ENCODE measurements around the gene SLC39A9. TPM values are rescaled to one million over a fixed set of nuclear protein-coding genes. Genes with fewer than 3 reads are reported as not detected.

SLC39A9 gene
- total RNA-seq, 4 donors from 2014 or later, result 40.2 to 77.7 (median 68.6) TPM

GRCh38 chr14:69355607-69356281, 42.7 kb upstream of the SLC39A9 start:
- no peak overlapping the region for H3K4me3 ChIP-seq
- 20 to 61% methylated on average over 2 to 4 of the region's 6 CpGs for WGBS, 2 donors
- intact Hi-C loops (cut with DNase I), result no loop called here
- TF ChIP-seq CTCF (IDR thresholded peaks at IDR 0.05) (no peak), POLR2A (IDR thresholded peaks at IDR 0.05) (no peak)
- DNase-seq, result no peak
- H3K27ac ChIP-seq, result peak overlapping the region in 3 of 4 donors; percentile 43 to 76 (median 55)
- H3K36me3 ChIP-seq, result no peaks in the 10 kb centered on the region
- H3K4me1 ChIP-seq, result peaks cover 8 to 44% (median 30%) of the 10 kb centered on the region in 3 donors
- H3K9me3 ChIP-seq, result no peaks in the 10 kb centered on the region
- no peaks in the 10 kb centered on the region for H3K27me3 ChIP-seq

- Histone ChIP-seq H3K4me1 (peaks cover 8 to 38% (median 30%) of the 10 kb centered on the region in 3 donors), H3K9me3 (no peaks in the 10 kb centered on the region), H3K4me3 (no peak overlapping the region), H3K27ac (no peak overlapping the region), H3K27me3 (no peaks in the 10 kb centered on the region), H3K36me3 (no peaks in the 10 kb centered on the region)
- DNase-seq, result no peak
- WGBS, 2 donors, result 61 to 67% methylated on average over 5 to 6 of the region's 7 CpGs
- intact Hi-C loops (cut with DNase I), result no loop called here
- TF ChIP-seq CTCF (IDR thresholded peaks at IDR 0.05) (no peak), POLR2A (IDR thresholded peaks at IDR 0.05) (no peak)
Measured at GRCh38 chr14:69356903-69357543, 41.5 kb upstream of the SLC39A9 start.

- no peak overlapping the region for H3K27ac ChIP-seq
- H3K4me1 ChIP-seq, result peaks cover 8 to 38% (median 30%) of the 10 kb centered on the region in 3 donors
- no peak overlapping the region for H3K4me3 ChIP-seq
- no peaks in the 10 kb centered on the region for H3K9me3 ChIP-seq
- DNase-seq, result no peak
- no peaks in the 10 kb centered on the region for H3K36me3 ChIP-seq
- intact Hi-C loops (cut with DNase I), result no loop called here
- 47 to 57% methylated on average over 6 to 7 of the region's 7 CpGs for WGBS, 2 donors
- TF ChIP-seq CTCF (IDR thresholded peaks at IDR 0.05) (no peak), POLR2A (IDR thresholded peaks at IDR 0.05) (no peak)
- no peaks in the 10 kb centered on the region for H3K27me3 ChIP-seq
Measured at GRCh38 chr14:69357544-69358200, 40.8 kb upstream of the SLC39A9 start.

DNA sequence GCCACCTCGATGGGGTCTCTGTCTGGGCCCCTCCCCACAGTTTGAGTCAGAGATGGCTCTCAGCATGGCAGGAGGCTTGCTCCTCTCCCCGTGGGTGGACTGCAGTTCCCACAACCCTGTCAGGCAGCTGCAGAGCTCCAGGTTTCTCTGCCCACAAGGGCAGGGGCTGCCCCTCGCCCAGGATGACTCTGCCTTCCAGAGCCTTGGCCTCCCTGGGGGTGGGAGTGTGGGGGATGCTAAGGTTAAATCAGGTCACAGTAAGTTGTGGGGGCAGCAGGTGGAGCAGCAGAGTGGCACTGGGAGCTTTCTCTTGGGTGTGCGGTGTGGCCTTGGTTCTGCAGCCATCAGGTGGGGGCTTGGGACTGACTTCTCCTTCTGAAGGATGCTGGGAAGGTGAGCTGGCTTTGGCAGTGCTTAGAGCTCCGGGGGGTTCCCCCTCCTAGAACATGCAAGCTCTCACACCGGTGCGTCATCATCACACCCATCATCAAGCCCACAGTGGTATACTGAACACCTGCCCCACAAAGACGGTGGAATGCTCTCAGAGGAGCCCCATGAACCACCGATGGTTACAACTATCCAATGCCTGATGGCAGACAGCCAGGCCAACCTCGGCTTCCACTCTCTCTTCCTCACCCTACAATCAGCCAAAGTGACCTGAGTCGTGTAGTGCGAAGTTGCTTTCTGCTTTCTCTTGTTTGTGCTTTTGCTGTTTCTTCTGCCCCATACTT, 40.1 kb upstream of the SLC39A9 start:
- Histone ChIP-seq H3K27ac (no peak overlapping the region), H3K9me3 (no peaks in the 10 kb centered on the region), H3K4me3 (no peak overlapping the region), H3K27me3 (no peaks in the 10 kb centered on the region), H3K36me3 (no peaks in the 10 kb centered on the region), H3K4me1 (peaks cover 8 to 38% (median 30%) of the 10 kb centered on the region in 3 donors)
- no peak for DNase-seq
- 64 to 80% methylated on average over 5 to 9 of the region's 12 CpGs for WGBS, 2 donors
- no peak for TF ChIP-seq CTCF (IDR thresholded peaks at IDR 0.05)
- no peak for TF ChIP-seq POLR2A (IDR thresholded peaks at IDR 0.05)
- intact Hi-C loops (cut with DNase I), result no loop called here

Measured in esophagus squamous epithelium (tissue), 5 donors.